SK-N-SH treated with all-trans-retinoic acid at 6 μM for 48 hours (cell line): Measurements from ENCODE around the gene MTA3.

Source experiments
- BACH2 ChIP-seq: fragments of 250-450 bp; sonication (Bioruptor Pico); IDR thresholded peaks from 2 replicates; pipeline ENCODE4 v1.9.0; 2021; ENCODE audit warnings: mild to moderate bottlenecking, borderline replicate concordance
- CSDC2 ChIP-seq: fragments of 250-450 bp; sonication (Bioruptor Pico); IDR thresholded peaks from 2 replicates; pipeline ENCODE4 v1.5.0; 2020; ENCODE audit warnings: mild to moderate bottlenecking, moderate library complexity
- CSRNP3 ChIP-seq: fragments of 250-450 bp; sonication (Bioruptor Pico); IDR thresholded peaks from 2 replicates; pipeline ENCODE4 v1.5.1; 2021; ENCODE audit warnings: mild to moderate bottlenecking, moderate library complexity
- GLIS3 ChIP-seq: fragments of 250-450 bp; sonication (Bioruptor Pico); IDR thresholded peaks from 2 replicates; pipeline ENCODE4 v1.5.0; 2020; ENCODE audit warnings: mild to moderate bottlenecking, moderate library complexity
- PPARA ChIP-seq: fragments of 250-450 bp; sonication (Bioruptor Pico); IDR thresholded peaks from 2 replicates; pipeline ENCODE4 v1.5.0; 2020; ENCODE audit warnings: mild to moderate bottlenecking, borderline replicate concordance
- SNAI2 ChIP-seq: fragments of 250-450 bp; sonication (Bioruptor Pico); IDR thresholded peaks from 2 replicates; pipeline ENCODE4 v1.5.0; 2020; ENCODE audit warnings: mild to moderate bottlenecking, moderate library complexity
- TCF4 ChIP-seq: fragments of 250-450 bp; sonication (Bioruptor Pico); IDR thresholded peaks from 2 replicates; pipeline ENCODE4 v1.8.0; 2021; ENCODE audit warnings: mild to moderate bottlenecking, moderate library complexity, borderline replicate concordance
- ZC3H10 ChIP-seq: fragments of 250-450 bp; sonication (Bioruptor Pico); IDR thresholded peaks from 2 replicates; pipeline ENCODE4 v1.5.1; 2021; ENCODE audit warnings: mild to moderate bottlenecking, moderate library complexity
- ZFP3 ChIP-seq: fragments of 250-450 bp; sonication (Bioruptor Pico); IDR thresholded peaks from 2 replicates; pipeline ENCODE4 v1.5.0; 2020; ENCODE audit warnings: mild to moderate bottlenecking, moderate library complexity
- ZFP30 ChIP-seq: fragments of 450-650 bp; formaldehyde crosslinking; IDR thresholded peaks from 2 replicates; pipeline ENCODE4 v1.5.0; 2022; ENCODE audit warnings: mild to moderate bottlenecking, moderate library complexity
- ZNF8 ChIP-seq: fragments of 450-650 bp; formaldehyde crosslinking; IDR thresholded peaks from 2 replicates; pipeline ENCODE4 v1.5.0; 2020; ENCODE audit warnings: mild to moderate bottlenecking, moderate library complexity
- TF ChIP-seq, protein P1 (sequence below): fragments of 250-450 bp; sonication (Bioruptor Pico); IDR thresholded peaks from 2 replicates; pipeline ENCODE4 v1.8.0; 2020; ENCODE audit warnings: mild to moderate bottlenecking, moderate library complexity, borderline replicate concordance
- TF ChIP-seq, protein P2 (sequence below): fragments of 250-450 bp; sonication (Bioruptor Pico); IDR thresholded peaks from 2 replicates; pipeline ENCODE4 v1.5.0; 2020; ENCODE audit warnings: mild to moderate bottlenecking, moderate library complexity

- TF ChIP-seq CSDC2 = no peak
- no peak for TF ChIP-seq TCF4
- TF ChIP-seq ZC3H10 (CRISPR knock-in tag) = no peak
- TF ChIP-seq BACH2 (CRISPR knock-in tag) = no peak
- TF ChIP-seq ZFP3 (CRISPR knock-in tag) = no peak
- TF ChIP-seq, protein P1, sequence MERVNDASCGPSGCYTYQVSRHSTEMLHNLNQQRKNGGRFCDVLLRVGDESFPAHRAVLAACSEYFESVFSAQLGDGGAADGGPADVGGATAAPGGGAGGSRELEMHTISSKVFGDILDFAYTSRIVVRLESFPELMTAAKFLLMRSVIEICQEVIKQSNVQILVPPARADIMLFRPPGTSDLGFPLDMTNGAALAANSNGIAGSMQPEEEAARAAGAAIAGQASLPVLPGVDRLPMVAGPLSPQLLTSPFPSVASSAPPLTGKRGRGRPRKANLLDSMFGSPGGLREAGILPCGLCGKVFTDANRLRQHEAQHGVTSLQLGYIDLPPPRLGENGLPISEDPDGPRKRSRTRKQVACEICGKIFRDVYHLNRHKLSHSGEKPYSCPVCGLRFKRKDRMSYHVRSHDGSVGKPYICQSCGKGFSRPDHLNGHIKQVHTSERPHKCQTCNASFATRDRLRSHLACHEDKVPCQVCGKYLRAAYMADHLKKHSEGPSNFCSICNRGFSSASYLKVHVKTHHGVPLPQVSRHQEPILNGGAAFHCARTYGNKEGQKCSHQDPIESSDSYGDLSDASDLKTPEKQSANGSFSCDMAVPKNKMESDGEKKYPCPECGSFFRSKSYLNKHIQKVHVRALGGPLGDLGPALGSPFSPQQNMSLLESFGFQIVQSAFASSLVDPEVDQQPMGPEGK (CRISPR knock-in tag) = no peak
- no peak for TF ChIP-seq ZNF8 (CRISPR knock-in tag)
- no peak for TF ChIP-seq SNAI2 (CRISPR knock-in tag)
- no peak for TF ChIP-seq ZFP30 (CRISPR knock-in tag)
- no peak for TF ChIP-seq GLIS3 (CRISPR knock-in tag)
- no peak for TF ChIP-seq PPARA (CRISPR knock-in tag)
- no peak for TF ChIP-seq CSRNP3 (CRISPR knock-in tag)
- TF ChIP-seq, protein P2, sequence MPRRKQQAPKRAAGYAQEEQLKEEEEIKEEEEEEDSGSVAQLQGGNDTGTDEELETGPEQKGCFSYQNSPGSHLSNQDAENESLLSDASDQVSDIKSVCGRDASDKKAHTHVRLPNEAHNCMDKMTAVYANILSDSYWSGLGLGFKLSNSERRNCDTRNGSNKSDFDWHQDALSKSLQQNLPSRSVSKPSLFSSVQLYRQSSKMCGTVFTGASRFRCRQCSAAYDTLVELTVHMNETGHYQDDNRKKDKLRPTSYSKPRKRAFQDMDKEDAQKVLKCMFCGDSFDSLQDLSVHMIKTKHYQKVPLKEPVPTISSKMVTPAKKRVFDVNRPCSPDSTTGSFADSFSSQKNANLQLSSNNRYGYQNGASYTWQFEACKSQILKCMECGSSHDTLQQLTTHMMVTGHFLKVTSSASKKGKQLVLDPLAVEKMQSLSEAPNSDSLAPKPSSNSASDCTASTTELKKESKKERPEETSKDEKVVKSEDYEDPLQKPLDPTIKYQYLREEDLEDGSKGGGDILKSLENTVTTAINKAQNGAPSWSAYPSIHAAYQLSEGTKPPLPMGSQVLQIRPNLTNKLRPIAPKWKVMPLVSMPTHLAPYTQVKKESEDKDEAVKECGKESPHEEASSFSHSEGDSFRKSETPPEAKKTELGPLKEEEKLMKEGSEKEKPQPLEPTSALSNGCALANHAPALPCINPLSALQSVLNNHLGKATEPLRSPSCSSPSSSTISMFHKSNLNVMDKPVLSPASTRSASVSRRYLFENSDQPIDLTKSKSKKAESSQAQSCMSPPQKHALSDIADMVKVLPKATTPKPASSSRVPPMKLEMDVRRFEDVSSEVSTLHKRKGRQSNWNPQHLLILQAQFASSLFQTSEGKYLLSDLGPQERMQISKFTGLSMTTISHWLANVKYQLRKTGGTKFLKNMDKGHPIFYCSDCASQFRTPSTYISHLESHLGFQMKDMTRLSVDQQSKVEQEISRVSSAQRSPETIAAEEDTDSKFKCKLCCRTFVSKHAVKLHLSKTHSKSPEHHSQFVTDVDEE (CRISPR knock-in tag) = no peak
Observed at GRCh38 chr2:42532397-42532796, 36.0 kb upstream of the MTA3 start.
